ENCODE results near the gene NPVF. TPM values are rescaled to one million over a fixed set of nuclear protein-coding genes. Genes with fewer than 3 reads are reported as not detected.

Gene NPVF
- total and polyA plus RNA-seq, 12 donors, result not detected

DNA sequence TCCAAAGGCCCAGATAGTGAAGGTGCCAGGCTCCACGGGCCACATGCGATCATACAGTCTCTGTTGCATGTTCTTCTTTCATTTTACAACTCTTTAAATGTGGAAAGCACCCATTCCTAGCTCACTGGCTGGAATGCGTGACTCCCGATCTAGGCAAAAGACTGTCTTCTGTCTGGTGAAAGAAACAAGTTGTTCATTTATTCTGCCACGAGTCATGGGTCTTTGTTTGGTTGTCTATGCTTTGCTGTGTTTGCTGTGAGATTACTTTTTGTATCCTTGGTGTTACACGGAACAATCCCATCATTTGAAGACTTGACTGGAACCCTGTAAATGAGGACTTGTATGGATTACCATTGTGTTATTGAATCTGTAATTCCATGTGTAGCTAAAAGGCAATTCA, 41.9 kb downstream of the NPVF start:
- whole genome bisulfite sequencing, 2 donors, result 85 to 87% methylated on average over 6 of the region's 6 CpGs

GRCh38 chr7:25181532-25181931, 46.8 kb downstream of the NPVF start:
- Histone ChIP-seq H3K9me3 (no peaks in the 10 kb centered on the region), H3K36me3 (peaks cover 0 to 4% (median 0%) of the 10 kb centered on the region in 9 donors), H3K4me1 (peaks cover 0 to 8% (median 6%) of the 10 kb centered on the region in 9 donors), H3K4me3 (no peak overlapping the region), H3K27ac (no peak overlapping the region), H3K27me3 (peaks cover 0 to 4% (median 0%) of the 10 kb centered on the region in 7 donors)
- intact Hi-C loops (cut with DNase I), result loop anchor here in 1 of 10 donors (5.0 kb wide), 1 partner anchor 199 kb away; the partner anchor contains the start of gene OSBPL3
- 90 to 91% methylated on average over 3 of the region's 3 CpGs for WGBS, 2 donors
- DNase-seq (no peak), ATAC-seq (no peak)
- no peak for TF ChIP-seq CTCF (IDR thresholded peaks at IDR 0.05)

More for the DNA sequence above, 41.9 kb downstream of the NPVF start:
- H3K36me3 ChIP-seq, result no peaks in the 10 kb centered on the region
- H3K27me3 ChIP-seq, result peaks cover 0 to 22% (median 4%) of the 10 kb centered on the region in 7 donors
- DNase-seq (no peak), ATAC-seq (no peak)
- intact Hi-C loops (cut with DNase I), result no loop called here
- H3K4me3 ChIP-seq, result no peak overlapping the region
- no peaks in the 10 kb centered on the region for H3K9me3 ChIP-seq
- no peak for TF ChIP-seq CTCF (IDR thresholded peaks at IDR 0.05)
- H3K27ac ChIP-seq, result no peak overlapping the region
- no peaks in the 10 kb centered on the region for H3K4me1 ChIP-seq

- no peak for DNase-seq
- intact Hi-C loops (cut with DNase I), result loop anchor here in 1 of 10 donors (5.0 kb wide), 1 partner anchor 199 kb away; the partner anchor contains the start of gene OSBPL3
- H3K4me1 ChIP-seq, result peaks cover 0 to 8% (median 6%) of the 10 kb centered on the region in 9 donors
- H3K9me3 ChIP-seq, result no peaks in the 10 kb centered on the region
- H3K27me3 ChIP-seq, result peaks cover 0 to 4% (median 0%) of the 10 kb centered on the region in 7 donors
- H3K36me3 ChIP-seq, result peaks cover 0 to 4% (median 0%) of the 10 kb centered on the region in 9 donors
- TF ChIP-seq CTCF (IDR thresholded peaks at IDR 0.05), result no peak
- no peak for ATAC-seq
- WGBS, 2 donors, result 79 to 82% methylated on average over 7 of the region's 7 CpGs
- peak overlapping the region in 1 of 10 donors; percentile 92 for H3K27ac ChIP-seq
- H3K4me3 ChIP-seq, result peak overlapping the region in 9 of 10 donors; percentile 73 to 95 (median 82)
These were observed 47.3 kb downstream of the NPVF start for GRCh38 chr7:25180946-25181345.

DNA sequence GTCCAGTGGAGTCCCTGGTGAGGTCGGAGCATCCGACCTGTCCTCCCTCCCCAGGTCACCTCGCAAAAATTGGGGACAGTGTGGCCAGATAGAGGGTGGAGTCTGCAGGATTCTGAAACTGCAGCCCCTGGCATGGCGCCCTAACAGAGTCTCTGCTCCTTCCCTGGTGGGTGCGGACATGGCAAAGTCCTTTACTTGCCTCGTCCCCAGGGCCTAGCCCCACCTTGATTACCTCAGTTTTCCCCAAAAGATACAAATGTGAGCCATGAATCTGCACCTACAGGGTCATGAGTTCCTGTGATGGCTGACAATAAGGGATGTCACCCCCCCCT, 47.7 kb downstream of the NPVF start:
- DNase-seq, result no peak
- Histone ChIP-seq H3K27ac (peak overlapping the region in 8 of 10 donors; percentile 8 to 92 (median 68)), H3K27me3 (peaks cover 0 to 4% (median 0%) of the 10 kb centered on the region in 7 donors), H3K4me3 (peak overlapping the region; percentile 64 to 95 (median 82)), H3K9me3 (no peaks in the 10 kb centered on the region), H3K36me3 (peaks cover 0 to 4% (median 0%) of the 10 kb centered on the region in 9 donors), H3K4me1 (peaks cover 0 to 8% (median 6%) of the 10 kb centered on the region in 9 donors)
- TF ChIP-seq CTCF (IDR thresholded peaks at IDR 0.05), result peak in 3 of 9 donors; percentile 1 to 11 (median 5)
- peak in 2 of 8 donors; percentile 51 to 62 for ATAC-seq
- intact Hi-C loops (cut with DNase I), result loop anchor here in 1 of 10 donors (5.0 kb wide), 1 partner anchor 198 kb away; the partner anchor contains the start of gene OSBPL3
- 14 to 19% methylated on average over 6 of the region's 6 CpGs for WGBS, 2 donors
